Left cardiac atrium (tissue), 4 donors: ENCODE measurements around the gene NKD1. TPM values are rescaled to one million over a fixed set of nuclear protein-coding genes. Genes with fewer than 3 reads are reported as not detected.
"Not testable (repeated sequence)": the region's sequence is repeated elsewhere in the genome, so short reads cannot be mapped to it uniquely, and the experiment has no call there.

Experiments used
- ATAC-seq, 2 donors: fragments of 200-7000 bp; cut with Tn5 transposase; one replicate each; pipeline ENCODE4 v1.9.1; 2020; ENCODE audit warnings: mild to moderate bottlenecking in 2 of 2, moderate library complexity in 2 of 2
- DNase-seq: peaks from one replicate; pipeline ENCODE4 v3.0.0-alpha.2; 2020
- intact Hi-C, 2 donors: fragments of 100-400 bp; cut with DNase I; formaldehyde crosslinking; loops; one replicate each; pipeline versions ENCODE4 v1.14.1 to v1.15.1; 2022 to 2023
- long read RNA-seq: library from polyadenylated mRNA; unstranded; transcript quantifications from one replicate; pipeline ENCODE4 v2.0.0, GENCODE V29; 2021
- total RNA-seq, 2 donors: library from RNA; stranded (reverse); fragmentation: NEBNext Ultra II Directional; extraction: Animal tissue kit (Norgen Biotek cat#: 25700); gene quantifications; one replicate each; pipeline ENCODE4 v1.2.1, GENCODE V29; 2021
- donor health status: DM: no; HTN: yes; CAD: no.
- donor health status: DM: no; HTN: yes; CAD: no; lungs with severe emphysema.
- donor health status: DM: yes; HTN: yes; CAD: no.
- donor health status: Dilated cardiomyopathy.

Gene NKD1
- 1 to 10 TPM; 1.0 to 1.9 TPM for total RNA-seq
- long read RNA-seq: 0 reads

- intact Hi-C loops: no loop called here
- DNase-seq: peak; percentile 70
- ATAC-seq: peak; percentile 92 to 95
These were observed at the start of gene NKD1 for GRCh38 chr16:50548125-50548908. TSS of gene NKD1 (plus strand) at chr16:50548396. CDS start at chr16:50548554, 158 bp downstream.

- DNase-seq (no peak), ATAC-seq (peak in 1 of 2 donors; percentile 50)
- intact Hi-C loops: no loop called here
These were observed 49.6 kb upstream of the NKD1 start for GRCh38 chr16:50498431-50499155.

GRCh38 chr16:50499254-50499653 lies 48.9 kb upstream of the NKD1 start:
- intact Hi-C loops: no loop called here
- DNase-seq (no peak), ATAC-seq (no peak)

- DNase-seq (no peak), ATAC-seq (no peak)
These were observed 47.9 kb upstream of the NKD1 start for GRCh38 chr16:50500171-50500874.

GRCh38 chr16:50501251-50501650 lies 46.9 kb upstream of the NKD1 start:
- intact Hi-C loops: no loop called here
- DNase-seq (no peak), ATAC-seq (no peak)

More at GRCh38 chr16:50500171-50500874, 47.9 kb upstream of the NKD1 start:
- intact Hi-C loops: no loop called here

GRCh38 chr16:50501986-50502615 lies 46.1 kb upstream of the NKD1 start:
- intact Hi-C loops: no loop called here
- DNase-seq: no peak
- ATAC-seq: no peak

- DNase-seq (no peak), ATAC-seq (no peak)
- intact Hi-C loops: no loop called here
These were observed 45.6 kb upstream of the NKD1 start for GRCh38 chr16:50502616-50503011.

- DNase-seq, intact Hi-C loops, ATAC-seq: not testable (repeated sequence)
These were observed 44.2 kb upstream of the NKD1 start for GRCh38 chr16:50503868-50504531.

- intact Hi-C loops: no loop called here
- DNase-seq: no peak
- no peak for ATAC-seq
These were observed 43.1 kb upstream of the NKD1 start for GRCh38 chr16:50505115-50505514.

GRCh38 chr16:50505714-50506542 lies 42.3 kb upstream of the NKD1 start:
- intact Hi-C loops: no loop called here
- no peak for DNase-seq
- ATAC-seq: no peak

- ATAC-seq (no peak), DNase-seq (no peak)
- intact Hi-C loops: no loop called here
These were observed 41.7 kb upstream of the NKD1 start for GRCh38 chr16:50506543-50506937.

GRCh38 chr16:50507397-50507796 lies 40.8 kb upstream of the NKD1 start:
- intact Hi-C loops: no loop called here
- no peak for ATAC-seq
- DNase-seq: no peak

GRCh38 chr16:50509521-50510341 lies 38.5 kb upstream of the NKD1 start:
- DNase-seq: no peak
- no peak for ATAC-seq
- intact Hi-C loops: no loop called here

- no peak for DNase-seq
- intact Hi-C loops: no loop called here
- no peak for ATAC-seq
These were observed 33.0 kb upstream of the NKD1 start for GRCh38 chr16:50515218-50515617.

- DNase-seq: no peak
- intact Hi-C loops: no loop called here
- ATAC-seq: no peak
These were observed 31.8 kb upstream of the NKD1 start for GRCh38 chr16:50516401-50516800.

- intact Hi-C loops: no loop called here
- ATAC-seq: no peak
- DNase-seq: no peak
These were observed 31.3 kb upstream of the NKD1 start for GRCh38 chr16:50516890-50517289.
